Amniotic epithelial cell (primary cell): ENCODE data around the gene DLG4.

Experiments
- DNase-seq: peaks from one replicate; pipeline ENCODE4 v3.0.0-alpha.2; 2010; ENCODE audit warnings: low read depth

DLG4 gene

DNA sequence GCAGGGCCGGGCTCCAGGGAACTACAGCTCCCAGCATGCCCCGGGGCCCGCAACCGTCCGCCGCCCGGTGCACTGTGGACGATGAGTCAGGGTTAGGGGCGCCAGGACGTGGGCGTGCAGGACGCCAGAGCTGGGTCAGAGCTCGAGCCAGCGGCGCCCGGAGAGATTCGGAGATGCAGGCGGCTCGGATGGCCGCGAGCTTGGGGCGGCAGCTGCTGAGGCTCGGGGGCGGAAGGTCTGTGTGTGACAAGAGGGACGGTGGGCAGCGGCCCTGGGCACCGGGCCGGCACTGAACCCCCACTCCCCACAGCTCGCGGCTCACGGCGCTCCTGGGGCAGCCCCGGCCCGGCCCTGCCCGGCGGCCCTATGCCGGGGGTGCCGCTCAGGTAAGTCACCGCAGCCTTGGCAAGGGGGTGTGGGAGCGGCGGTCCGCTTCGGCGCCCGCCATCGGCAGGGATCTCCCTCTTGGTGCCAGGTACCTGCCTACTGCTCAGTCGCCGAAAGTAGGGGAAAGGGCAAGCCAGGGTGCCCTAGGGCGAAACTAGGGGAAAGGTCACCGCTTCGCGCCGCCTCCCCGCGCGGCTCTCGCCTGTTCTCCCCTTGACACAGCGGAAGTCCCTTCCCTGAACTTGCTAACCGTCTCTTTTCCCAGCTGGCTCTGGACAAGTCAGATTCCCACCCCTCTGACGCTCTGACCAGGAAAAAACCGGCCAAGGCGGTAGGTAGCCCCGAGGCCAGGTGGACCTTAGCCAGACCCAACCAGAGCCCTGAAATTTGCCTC is at the start of gene DLG4, which contains the start of gene ACADVL:
TSS of gene DLG4 (minus strand) at position 25 of the 781 bp plus-strand sequence.
TSS of gene ACADVL (plus strand) at position 127 of the 781 bp plus-strand sequence. CDS start at position 174, 47 bp downstream.
- DNase-seq: peak; percentile 80

GRCh38 chr17:7266784-7267183 is 47.1 kb upstream of the DLG4 start:
- DNase-seq: peak; percentile 49

DNA sequence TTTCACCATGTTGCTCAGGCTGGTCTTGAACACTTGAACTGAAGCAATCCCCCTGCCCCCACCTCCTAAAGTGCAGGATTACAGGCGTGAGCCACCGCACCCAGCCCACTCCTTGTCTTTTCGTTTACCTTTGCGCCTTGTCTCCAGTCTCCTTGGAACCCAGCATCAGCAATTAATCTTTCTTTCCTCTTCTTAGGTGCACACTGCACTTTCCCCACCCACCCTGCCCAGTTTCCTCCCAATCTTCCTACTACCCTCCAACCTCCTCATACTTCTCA is 44.1 kb upstream of the DLG4 start:
- DNase-seq: no peak

GRCh38 chr17:7262935-7263800 is 43.5 kb upstream of the DLG4 start:
- no peak for DNase-seq

- DNase-seq: no peak
Observed at GRCh38 chr17:7262192-7262934, 42.7 kb upstream of the DLG4 start, which contains the start of gene CLDN7. Gene CLDN7 (minus strand): TSS chr17:7262478. CDS start chr17:7262043, 435 bp downstream.

GRCh38 chr17:7261379-7262191 is 41.9 kb upstream of the DLG4 start:
- no peak for DNase-seq

- DNase-seq: no peak
Observed at GRCh38 chr17:7260651-7261378, 41.2 kb upstream of the DLG4 start.

DNA sequence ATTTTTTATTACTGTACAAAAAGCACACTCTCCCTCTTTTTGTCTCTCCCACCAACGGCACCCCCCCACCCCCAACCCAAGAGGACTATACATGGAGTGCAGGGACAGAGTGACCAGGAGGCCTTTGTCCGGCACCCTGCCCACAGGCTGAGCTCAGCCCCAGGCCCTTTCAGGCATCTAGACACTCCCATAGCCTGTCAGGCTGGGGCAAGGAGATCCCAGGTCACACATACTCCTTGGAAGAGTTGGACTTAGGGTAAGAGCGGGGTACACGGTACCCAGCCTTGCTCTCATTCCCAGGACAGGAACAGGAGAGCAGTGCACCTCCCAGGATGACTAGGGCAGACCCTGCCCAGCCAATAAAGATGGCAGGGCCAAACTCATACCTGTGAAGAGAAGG is 40.5 kb upstream of the DLG4 start:
- no peak for DNase-seq

DNA sequence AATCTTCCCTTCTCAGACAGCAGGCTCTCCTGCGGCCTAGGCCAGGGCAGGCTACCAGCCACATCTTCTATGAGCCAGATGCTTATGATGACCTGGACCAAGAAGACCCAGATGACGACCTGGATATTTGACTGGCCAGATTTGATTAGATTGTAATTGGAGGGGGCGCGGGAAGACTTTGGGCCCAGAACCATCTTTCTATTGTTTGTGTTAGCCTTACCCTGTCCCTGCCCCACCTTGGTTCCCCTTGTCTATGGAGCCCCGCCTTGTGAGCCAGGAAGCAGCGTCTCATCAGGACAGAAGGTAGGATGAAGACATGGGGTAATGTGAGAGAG is 39.9 kb upstream of the DLG4 start:
- DNase-seq: no peak

DNA sequence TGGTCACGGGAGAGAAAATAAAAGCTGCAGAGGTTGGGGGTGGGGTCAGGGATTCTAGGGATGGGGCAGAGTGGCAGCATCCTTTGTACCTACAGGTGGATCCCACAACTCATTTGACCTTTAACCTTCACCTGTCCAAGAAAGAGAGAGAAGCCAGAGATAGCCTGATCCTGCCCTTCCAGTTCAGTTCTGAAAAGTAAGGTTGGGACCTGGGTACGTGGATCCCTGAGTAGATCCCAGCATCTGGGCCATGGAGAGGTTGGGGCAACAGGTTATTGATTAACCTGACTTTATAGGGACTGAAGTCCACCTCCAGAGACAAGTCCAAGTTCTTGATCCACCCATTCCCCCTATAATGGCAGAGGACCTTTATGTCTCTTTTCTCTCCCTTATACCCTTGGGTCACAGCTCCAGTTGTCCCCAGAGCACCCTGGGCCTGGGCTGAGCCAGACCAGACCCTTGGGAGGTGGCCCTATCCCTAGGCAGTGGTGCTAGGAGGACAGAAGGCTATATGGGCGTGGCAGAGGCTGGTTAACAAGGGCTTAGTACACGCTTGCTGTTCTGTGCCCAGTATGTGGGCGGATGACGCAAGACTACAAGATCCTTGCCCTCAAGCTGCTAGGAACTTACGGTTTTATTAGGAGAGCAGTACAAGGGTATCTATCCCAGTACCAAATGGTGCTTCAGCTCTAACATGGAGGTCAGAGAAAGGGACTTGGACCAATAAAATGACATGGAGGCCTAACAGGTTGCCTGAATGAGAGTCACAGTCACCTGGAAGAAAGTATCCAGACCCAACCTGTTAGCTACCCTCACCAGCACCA is 39.3 kb upstream of the DLG4 start:
- DNase-seq: peak; percentile 65

DNA sequence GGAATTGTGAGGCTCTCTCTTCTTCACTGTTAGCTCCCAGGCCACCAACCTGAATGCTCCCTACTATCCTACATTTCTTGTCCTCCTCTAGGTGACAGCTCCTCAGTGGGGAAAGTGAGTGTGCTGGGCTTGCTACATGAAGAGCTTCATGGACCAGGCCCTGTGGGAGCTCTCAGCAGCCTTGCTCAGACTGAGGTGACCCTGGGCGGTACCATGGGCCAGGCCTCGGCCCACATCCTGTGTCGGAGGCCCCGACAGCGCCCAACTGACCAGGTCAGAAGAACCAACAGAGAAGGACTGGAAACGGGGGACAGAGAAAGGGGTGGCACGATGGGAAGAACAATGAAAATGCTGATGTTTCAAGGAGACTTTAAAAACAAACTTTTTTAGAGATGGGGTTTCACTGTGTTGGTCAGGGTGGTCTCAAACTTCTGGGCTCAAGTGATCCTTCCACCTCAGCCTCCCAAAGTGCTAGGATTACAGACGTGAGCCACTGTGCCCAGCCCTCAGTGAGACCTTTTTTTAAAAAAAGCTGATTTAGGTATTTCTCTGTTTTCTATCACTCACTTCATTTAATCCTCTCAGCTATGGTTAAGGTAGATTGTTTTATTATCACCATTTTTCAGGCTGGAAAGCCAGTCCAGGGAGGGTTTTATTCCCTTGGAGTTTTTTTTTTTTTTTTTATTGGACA is 37.3 kb upstream of the DLG4 start:
- DNase-seq: no peak

GRCh38 chr17:7254511-7254910 is 34.9 kb upstream of the DLG4 start:
- DNase-seq: no peak

DNA sequence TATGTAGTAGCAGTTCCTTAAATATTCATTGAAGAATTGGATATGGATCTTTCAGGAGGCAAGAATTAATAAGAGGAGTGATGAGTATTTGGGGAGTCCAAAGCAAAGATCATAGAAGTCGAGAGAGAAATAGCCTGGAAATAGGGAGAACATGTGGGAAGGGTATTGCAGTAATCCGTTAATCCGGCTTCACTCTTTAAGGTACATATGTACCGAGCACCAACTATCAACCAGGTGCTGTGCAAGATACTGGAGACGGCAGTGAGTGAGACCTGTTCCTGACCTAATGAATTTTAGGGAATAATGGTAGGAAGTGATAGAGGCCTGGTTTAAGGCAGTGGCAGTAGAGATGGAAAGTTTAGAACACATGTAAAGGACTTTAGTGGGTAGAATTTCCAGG is 33.4 kb upstream of the DLG4 start:
- DNase-seq: no peak

- peak; percentile 90 for DNase-seq
Observed at GRCh38 chr17:7252176-7253043, 32.8 kb upstream of the DLG4 start, which contains the start of gene ELP5. Gene ELP5 (plus strand): TSS chr17:7252215. CDS start chr17:7252551, 336 bp downstream.

- peak; percentile 100 for DNase-seq
Observed at GRCh38 chr17:7251661-7252175, 32.1 kb upstream of the DLG4 start, which contains the start of gene CTDNEP1. Gene CTDNEP1 (minus strand): TSS chr17:7251734. CDS start chr17:7251296, 438 bp downstream.

GRCh38 chr17:7250695-7251627 is 31.3 kb upstream of the DLG4 start:
- no peak for DNase-seq

DNA sequence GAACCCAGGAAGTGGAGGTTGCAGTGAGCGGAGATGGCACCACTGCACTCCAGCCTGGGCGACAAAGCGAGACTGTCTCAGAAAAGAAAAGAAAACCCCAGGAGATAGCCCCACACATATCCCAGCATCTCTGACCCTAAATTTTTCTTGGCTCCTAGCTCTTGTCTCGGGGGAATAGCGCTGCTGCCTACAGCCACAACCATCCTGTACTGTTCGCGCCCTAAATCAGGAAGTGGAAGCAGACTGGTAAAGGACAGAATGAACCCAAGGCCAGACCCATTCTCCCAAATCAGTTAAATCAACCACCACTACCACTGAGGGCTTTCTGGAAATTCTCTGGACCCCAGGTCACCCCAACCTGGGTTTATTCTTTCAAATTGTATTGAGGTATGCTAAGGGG is 30.2 kb upstream of the DLG4 start:
- DNase-seq: no peak
